ENCODE measurements around the gene NDUFAB1.

NDUFAB1 gene

GRCh38 chr16:23609929-23610328 lies 13.8 kb upstream of the NDUFAB1 start:
- DNase-seq (ENCODE audit: low read depth) = no peak
- H3K4me3 ChIP-seq (ENCODE audit: low read depth, low read length) = no peak overlapping the region
- no peak for TF ChIP-seq MYC (IDR thresholded peaks at IDR 0.05; ENCODE audit: low read depth, low read length)
- TF ChIP-seq POLR2A (IDR thresholded peaks at IDR 0.05; ENCODE audit: extremely low read depth, insufficient read length) = no peak
- TF ChIP-seq CTCF (IDR thresholded peaks at IDR 0.05; ENCODE audit: low read depth, low read length) = no peak
- TF ChIP-seq MAX (IDR thresholded peaks at IDR 0.05; ENCODE audit: low read depth, low read length) = no peak

GRCh38 chr16:23608194-23608593 lies 12.1 kb upstream of the NDUFAB1 start:
- H3K4me3 ChIP-seq (ENCODE audit: low read depth, low read length) = no peak overlapping the region
- no peak for DNase-seq (ENCODE audit: low read depth)
- TF ChIP-seq POLR2A (IDR thresholded peaks at IDR 0.05; ENCODE audit: extremely low read depth, insufficient read length) (no peak), CTCF (IDR thresholded peaks at IDR 0.05; ENCODE audit: low read depth, low read length) (no peak), MYC (IDR thresholded peaks at IDR 0.05; ENCODE audit: low read depth, low read length) (no peak), MAX (IDR thresholded peaks at IDR 0.05; ENCODE audit: low read depth, low read length) (no peak)

GRCh38 chr16:23607726-23608125 lies 11.6 kb upstream of the NDUFAB1 start:
- DNase-seq (ENCODE audit: low read depth) = no peak
- H3K4me3 ChIP-seq (ENCODE audit: low read depth, low read length) = no peak overlapping the region
- TF ChIP-seq MYC (IDR thresholded peaks at IDR 0.05; ENCODE audit: low read depth, low read length) (no peak), MAX (IDR thresholded peaks at IDR 0.05; ENCODE audit: low read depth, low read length) (no peak), POLR2A (IDR thresholded peaks at IDR 0.05; ENCODE audit: extremely low read depth, insufficient read length) (no peak), CTCF (IDR thresholded peaks at IDR 0.05; ENCODE audit: low read depth, low read length) (no peak)

- no peak overlapping the region for H3K4me3 ChIP-seq (ENCODE audit: low read depth, low read length)
Measured at GRCh38 chr16:23597003-23597756, 1.1 kb upstream of the NDUFAB1 start.

GRCh38 chr16:23595246-23595950 lies 718 bp downstream of the NDUFAB1 start:
- no peak for DNase-seq (ENCODE audit: low read depth)

More at GRCh38 chr16:23597003-23597756, 1.1 kb upstream of the NDUFAB1 start:
- TF ChIP-seq POLR2A (IDR thresholded peaks at IDR 0.05; ENCODE audit: extremely low read depth, insufficient read length) = no peak
- peak; percentile 16; the same call in 1 of the 2 replicates for TF ChIP-seq MAX (IDR thresholded peaks at IDR 0.05; ENCODE audit: low read depth, low read length)
- TF ChIP-seq CTCF (IDR thresholded peaks at IDR 0.05; ENCODE audit: low read depth, low read length) = peak; percentile 61
- TF ChIP-seq MYC (IDR thresholded peaks at IDR 0.05; ENCODE audit: low read depth, low read length) = no peak
- DNase-seq (ENCODE audit: low read depth) = peak; percentile 76

More at GRCh38 chr16:23595246-23595950, 718 bp downstream of the NDUFAB1 start:
- no peak for TF ChIP-seq CTCF (IDR thresholded peaks at IDR 0.05; ENCODE audit: low read depth, low read length)
- TF ChIP-seq MAX (IDR thresholded peaks at IDR 0.05; ENCODE audit: low read depth, low read length) = no peak
- no peak for TF ChIP-seq MYC (IDR thresholded peaks at IDR 0.05; ENCODE audit: low read depth, low read length)
- no peak for TF ChIP-seq POLR2A (IDR thresholded peaks at IDR 0.05; ENCODE audit: extremely low read depth, insufficient read length)
- peak overlapping the region; percentile 100 for H3K4me3 ChIP-seq (ENCODE audit: low read depth, low read length)

Data from NB4 (cell line).